GM20000 (cell line): ENCODE results near the gene ERC1.
"Not testable (repeated sequence)": the region's sequence is repeated elsewhere in the genome, so short reads cannot be mapped to it uniquely, and the experiment has no call there.

Experiments used
- DNase-seq: peaks from one replicate; pipeline ENCODE4 v3.0.0; 2012; ENCODE audit warnings: low spot score
- CTCF ChIP-seq: IDR thresholded peaks from 2 replicates; pipeline ENCODE4 v1.5.1; 2012; ENCODE audit warnings: mild to moderate bottlenecking, control low read depth; ENCODE audit errors: extremely low read depth, missing control alignments

The ERC1 gene

GRCh38 chr12:1050059-1050707 lies 59.2 kb downstream of the ERC1 start:
- TF ChIP-seq CTCF, result no peak
- no peak for DNase-seq

GRCh38 chr12:1051672-1052071 lies 60.6 kb downstream of the ERC1 start:
- not testable (repeated sequence) for DNase-seq

GRCh38 chr12:1053690-1054089 lies 62.7 kb downstream of the ERC1 start:
- DNase-seq, result no peak
- TF ChIP-seq CTCF, result no peak

GRCh38 chr12:1054117-1054870 lies 63.3 kb downstream of the ERC1 start:
- no peak for DNase-seq
- TF ChIP-seq CTCF, result no peak

GRCh38 chr12:1056390-1056789 lies 65.4 kb downstream of the ERC1 start:
- no peak for DNase-seq
- TF ChIP-seq CTCF, result no peak

- no peak for DNase-seq
- TF ChIP-seq CTCF, result no peak
Measured at GRCh38 chr12:1058423-1058822, 67.4 kb downstream of the ERC1 start.

GRCh38 chr12:1059162-1059561 lies 68.1 kb downstream of the ERC1 start:
- DNase-seq, result no peak
- TF ChIP-seq CTCF, result no peak

- no peak for TF ChIP-seq CTCF
- DNase-seq, result no peak
Measured at GRCh38 chr12:1063852-1064251, 72.8 kb downstream of the ERC1 start.
